HG03460 (cell line): ENCODE data around the gene RAD51B.

ENCODE experiments used
- ATAC-seq: cut with Tn5 transposase; IDR thresholded peaks from one replicate; pipeline ENCODE4 v1.9.1; 2021; ENCODE audit not compliant: unreplicated experiment

The RAD51B gene

DNA sequence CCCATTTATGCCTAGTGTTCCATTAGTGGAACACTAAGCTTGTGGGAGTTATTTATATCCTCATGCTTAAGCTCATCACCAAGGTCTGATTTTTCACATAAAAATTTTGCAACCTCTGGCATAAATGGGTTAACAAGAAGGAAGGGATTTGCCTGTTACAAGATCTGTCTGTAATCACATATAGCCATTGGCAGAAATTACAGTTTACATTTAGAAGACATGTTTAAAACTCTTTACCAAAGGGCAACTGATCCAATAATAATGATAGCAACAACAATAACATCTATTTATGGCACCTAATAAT is 550.4 kb downstream of the RAD51B start:
- no peak for ATAC-seq

GRCh38 chr14:68372368-68372767 is 552.8 kb downstream of the RAD51B start:
- ATAC-seq = no peak

- no peak for ATAC-seq
These were observed 553.6 kb downstream of the RAD51B start for GRCh38 chr14:68373124-68373646.

- no peak for ATAC-seq
These were observed 554.4 kb downstream of the RAD51B start for GRCh38 chr14:68373847-68374444.

- no peak for ATAC-seq
These were observed 555.1 kb downstream of the RAD51B start for GRCh38 chr14:68374682-68375081.

DNA sequence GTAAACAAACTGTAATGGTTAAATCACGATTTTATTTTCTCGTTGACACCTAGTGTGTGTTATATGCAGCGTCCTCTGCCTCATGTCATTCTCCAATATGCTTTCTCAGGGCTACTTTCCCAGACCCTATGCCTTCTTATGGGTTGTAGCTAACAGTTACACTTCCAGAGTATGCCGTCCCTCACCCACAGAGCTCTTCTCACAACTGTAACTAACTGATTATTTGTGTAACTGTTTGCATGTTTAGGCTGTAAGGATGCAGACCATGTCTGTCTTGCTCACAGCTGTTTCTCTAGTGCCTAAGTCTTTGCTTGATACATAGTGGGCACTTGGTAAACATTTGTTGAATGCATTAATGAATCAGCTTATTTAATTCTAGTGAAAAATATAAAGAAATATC is 555.8 kb downstream of the RAD51B start:
- ATAC-seq = no peak

DNA sequence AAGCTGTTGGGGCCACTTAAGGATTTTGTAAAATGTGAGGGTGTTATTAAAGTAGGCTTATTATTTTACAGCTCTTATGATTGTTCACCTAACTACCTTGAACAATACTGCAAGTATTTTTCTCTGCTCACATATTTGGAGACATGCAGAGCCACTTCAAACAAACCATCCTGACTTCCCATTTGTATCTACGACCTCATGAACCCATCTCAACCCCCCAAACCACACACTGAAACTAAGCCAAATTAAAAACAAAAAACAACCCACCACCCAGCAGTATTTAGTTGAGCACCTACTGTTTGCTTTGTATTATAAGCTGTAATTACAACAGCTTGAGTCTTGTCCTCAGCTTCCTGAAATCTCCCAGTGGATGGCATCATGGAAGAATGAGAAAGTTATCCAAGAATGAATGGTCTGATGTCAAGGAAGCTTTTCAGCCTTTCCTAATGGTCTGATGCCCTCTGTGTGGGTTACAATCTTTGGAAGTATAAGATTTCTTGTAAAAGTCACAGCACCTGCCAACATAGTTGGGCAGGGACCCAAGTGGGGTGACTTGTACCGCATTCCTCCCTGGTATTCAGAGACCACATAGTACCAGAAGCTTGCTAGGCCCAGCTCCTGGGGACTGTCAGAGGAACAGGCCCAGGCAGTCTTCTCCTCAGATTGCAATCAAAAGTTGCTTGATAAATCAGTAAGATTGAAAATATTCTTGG is 556.6 kb downstream of the RAD51B start:
- no peak for ATAC-seq

GRCh38 chr14:68377006-68377405 is 557.4 kb downstream of the RAD51B start:
- no peak for ATAC-seq

DNA sequence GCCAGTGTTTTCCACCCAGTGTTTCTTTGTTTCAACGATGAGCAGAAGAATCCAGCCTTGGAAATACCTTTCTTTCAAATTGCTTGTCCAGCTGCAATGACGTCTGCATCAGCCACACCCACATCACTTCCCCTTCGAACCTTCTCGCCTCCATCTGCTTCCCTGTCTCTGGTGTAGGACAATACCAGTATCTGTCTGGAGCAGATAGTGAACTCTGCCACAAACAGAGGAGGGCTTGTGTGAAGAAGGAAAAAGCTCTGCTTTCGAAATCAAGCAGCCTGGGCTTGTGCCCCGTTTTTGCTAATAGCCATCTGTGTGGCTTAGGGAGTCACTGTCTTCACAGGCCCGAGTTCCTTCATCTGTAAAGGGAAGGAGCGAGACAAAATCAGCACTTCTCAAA is 557.9 kb downstream of the RAD51B start:
- no peak for ATAC-seq

DNA sequence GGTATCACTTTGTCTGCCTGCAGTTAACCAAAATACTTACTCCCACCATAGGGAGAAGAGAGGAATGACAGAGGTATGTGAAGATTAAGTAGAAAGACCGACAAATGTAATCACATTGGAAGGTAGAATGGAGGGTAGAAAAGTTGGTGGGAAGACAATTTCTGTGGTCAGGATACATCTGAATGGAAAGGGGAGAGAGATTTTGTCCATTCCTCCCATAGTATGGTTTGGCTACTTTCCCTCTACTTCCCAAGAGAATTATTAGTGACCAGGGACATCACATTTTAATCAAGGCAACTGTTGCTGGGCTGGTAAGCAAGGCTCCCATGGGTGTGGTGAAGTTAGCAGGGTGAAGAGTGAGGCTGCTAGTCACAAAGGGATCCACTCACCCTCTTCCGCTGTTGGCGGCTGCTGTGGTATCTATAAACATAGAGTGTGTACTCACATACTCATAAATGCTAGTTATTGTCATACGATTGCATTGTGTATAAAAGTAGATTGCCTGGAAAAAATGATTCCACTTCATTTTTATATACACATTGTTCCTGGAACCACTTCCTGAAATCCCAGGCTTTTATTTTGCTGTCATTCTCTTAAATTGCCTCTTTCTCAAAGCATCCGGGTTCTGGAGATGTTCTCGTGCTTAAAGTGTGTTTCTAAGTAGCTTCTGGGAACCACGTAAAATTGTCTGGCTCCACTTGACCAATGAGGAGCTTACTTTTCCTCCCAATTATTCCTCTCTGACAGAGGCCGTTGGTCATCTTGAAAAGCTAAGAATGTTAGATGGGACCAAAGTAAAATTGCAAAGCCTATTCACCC is 560.1 kb downstream of the RAD51B start:
- no peak for ATAC-seq

DNA sequence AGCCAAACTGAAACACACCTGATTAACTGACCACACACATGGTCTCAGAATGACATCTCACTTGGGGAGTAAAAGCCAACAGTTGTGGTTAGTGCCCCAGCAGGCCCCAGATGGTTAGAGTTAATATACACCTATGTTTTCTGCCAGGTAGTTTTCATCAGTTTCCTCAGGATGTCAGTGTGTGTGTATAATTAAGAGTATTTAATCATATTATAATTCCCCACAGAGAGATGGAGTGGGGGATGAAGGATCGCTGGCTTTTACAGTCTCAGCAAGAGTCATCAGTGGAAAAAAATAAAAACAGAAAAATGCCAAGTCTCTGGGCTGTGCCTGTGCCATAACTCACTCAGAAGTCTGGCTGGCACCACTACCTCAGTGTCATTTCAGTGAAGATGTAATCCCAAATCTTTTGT is 560.8 kb downstream of the RAD51B start:
- peak; percentile 63 for ATAC-seq

DNA sequence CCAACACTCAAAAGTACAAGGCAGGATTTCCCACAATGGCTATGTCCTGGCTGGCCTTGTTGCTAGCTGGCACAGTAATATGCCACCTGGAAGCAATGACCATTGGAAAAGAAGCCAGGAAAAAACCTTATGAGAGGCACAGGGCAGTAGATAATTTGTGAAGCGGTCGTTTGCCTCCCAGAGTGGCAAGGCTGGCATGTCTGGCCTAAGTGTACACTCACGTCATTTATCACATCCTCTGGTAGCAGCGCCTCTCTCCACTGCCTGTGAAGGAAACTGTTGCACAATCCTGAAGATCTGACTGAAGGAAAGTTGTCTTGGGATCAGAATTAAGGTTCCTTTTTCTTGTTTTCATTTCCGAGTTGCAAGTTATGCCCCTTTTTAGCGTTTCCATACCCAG is 564.8 kb downstream of the RAD51B start:
- no peak for ATAC-seq

DNA sequence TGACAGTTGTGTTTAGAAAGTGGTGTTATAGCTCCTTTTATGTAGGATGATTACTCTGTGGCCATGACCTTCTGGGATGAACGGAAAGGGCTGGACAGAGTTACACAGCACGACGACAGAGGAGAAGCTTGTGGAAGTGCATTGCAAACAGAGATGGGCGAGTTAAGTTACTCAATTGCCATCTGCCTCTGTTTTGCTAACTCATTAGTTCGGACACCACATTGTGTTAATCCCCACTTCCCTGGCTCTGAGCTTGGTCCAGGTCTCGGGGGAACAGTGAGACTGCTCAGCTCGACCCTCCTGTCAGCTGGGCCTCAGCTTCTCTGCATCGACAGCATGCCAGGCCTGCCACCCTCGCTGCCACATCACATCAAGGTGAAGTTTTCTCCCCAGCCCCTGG is 565.3 kb downstream of the RAD51B start:
- no peak for ATAC-seq

- no peak for ATAC-seq
These were observed 566.9 kb downstream of the RAD51B start for GRCh38 chr14:68386446-68386845.

DNA sequence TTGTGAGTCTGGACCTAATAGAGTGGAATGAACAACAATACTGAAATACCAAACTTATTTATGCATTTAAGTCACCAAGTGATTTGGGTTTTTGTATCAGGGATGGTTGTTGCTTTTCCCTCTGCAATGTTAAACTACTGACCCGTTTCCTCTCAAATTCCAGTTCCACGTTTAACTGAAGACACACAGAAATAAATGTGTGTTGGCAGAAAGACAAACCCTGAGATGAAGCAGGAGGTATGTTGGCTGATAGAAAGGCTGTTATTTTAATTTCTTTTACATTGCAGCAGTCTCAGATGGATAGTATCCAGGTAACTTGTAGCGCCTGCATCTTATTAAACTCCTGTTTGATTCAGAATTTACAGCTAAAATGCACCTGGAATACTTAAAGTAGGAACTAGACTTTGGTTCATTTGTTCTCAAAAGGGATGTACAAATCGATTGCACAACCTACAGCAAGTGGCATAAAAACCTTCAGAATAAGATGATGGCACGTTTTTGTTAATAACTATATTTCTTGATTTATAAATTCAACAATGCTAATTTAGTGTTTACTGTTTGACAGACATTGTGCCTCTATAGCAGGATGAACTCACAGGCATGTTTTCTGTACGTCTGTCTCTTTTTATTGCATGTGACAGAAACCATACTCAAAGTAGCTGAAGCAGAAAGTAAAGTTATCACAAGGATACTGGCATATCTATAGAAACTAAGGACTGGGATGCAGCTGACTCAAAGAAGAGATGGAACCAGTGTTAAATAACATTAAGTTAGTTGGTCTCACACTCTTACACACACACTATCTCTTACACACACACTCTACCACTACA is 567.6 kb downstream of the RAD51B start:
- no peak for ATAC-seq

DNA sequence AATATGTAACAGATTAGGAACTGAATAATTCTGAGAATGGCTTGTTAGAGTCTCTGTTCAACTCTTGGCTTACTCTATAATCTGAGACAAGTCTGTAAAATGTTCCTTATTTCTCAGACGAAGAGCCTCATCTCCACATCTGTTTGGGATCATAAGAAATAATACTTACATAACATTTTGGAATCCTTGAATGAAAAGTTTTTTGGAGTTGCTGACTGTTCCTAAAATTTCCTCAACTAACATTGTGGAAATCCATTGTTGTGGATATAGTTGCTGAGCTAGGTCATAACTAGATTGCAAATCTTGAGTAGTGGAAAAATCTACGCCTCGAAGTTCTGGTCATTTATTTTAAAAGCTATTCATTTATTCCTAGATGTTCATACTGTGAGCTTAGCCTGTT is 570.4 kb downstream of the RAD51B start:
- ATAC-seq = no peak

- ATAC-seq = no peak
These were observed 571.2 kb downstream of the RAD51B start for GRCh38 chr14:68390741-68391140.

DNA sequence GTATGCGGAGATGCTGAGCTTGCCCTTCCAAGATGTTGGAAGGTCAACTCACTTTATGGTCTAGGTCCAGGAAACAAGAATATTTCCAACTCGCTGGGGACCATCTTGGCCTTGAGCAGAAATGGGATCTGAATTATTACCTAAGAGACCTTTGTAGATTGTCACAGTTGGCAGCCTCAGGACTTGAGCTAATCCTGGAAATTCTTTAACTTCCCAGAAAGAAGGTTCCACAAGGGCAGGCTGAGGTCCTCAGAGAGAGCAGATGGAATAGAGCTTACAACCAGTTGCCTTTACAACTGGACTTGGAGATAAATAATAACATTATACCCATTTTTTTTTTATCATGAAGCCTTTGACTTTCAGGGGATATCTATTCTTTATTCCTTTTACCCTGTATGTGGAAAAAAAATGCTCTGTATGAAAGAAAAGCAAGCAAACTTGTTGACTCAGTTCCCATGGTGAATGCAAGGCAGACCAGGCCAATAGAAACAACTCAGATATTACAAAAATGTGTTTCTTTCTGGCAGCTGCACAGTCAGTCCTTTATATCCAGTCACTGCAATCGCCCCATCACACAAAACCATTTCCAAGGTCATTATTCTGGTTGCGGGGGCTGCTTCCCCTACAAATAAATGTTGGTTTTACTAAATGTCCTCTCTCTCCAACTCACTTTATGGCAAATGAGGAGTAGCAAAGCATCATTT is 571.9 kb downstream of the RAD51B start:
- no peak for ATAC-seq

DNA sequence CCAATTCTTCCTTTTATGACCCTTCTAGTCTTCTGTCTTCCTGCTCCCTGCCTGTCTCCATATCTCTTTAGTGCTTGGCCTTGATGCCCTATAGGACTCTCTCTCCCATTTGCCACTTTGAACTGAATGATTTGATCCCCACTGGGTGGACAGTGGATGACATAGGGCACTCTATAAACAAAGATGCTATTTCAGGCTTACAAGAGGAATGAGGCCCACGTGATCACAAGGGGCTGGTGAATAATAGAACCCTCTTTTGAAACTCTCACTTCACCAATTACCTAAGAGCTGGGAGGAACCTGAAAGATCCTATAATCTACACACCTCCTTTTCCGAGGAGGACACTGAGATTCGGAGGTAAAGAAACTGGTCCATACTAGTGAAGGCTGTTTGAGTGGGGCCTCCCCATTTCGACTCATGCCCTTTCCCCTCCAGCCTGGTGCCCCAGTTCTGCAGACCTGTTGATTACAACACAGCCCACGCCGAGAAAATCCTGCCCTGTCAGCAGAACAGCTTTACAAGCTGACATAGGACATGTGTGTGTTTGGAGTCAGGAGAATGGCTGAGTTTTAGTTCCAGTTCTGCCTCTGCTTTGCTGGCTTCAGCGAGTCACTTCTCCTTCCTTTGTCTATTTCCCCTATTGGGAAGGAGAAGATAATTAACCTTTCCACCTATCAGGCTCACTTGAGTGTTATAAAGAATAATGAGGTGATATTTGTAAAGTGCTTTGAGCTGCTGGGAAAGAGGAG is 573.0 kb downstream of the RAD51B start:
- ATAC-seq = no peak

GRCh38 chr14:68393259-68393658 is 573.7 kb downstream of the RAD51B start:
- no peak for ATAC-seq
